HG03159 (cell line): ENCODE measurements around the gene SMR3A.

ENCODE experiments used
- ATAC-seq: cut with Tn5 transposase; IDR thresholded peaks from one replicate; pipeline ENCODE4 v1.9.1; 2021; ENCODE audit warnings: mild to moderate bottlenecking, moderate library complexity; ENCODE audit not compliant: unreplicated experiment

Gene SMR3A

DNA sequence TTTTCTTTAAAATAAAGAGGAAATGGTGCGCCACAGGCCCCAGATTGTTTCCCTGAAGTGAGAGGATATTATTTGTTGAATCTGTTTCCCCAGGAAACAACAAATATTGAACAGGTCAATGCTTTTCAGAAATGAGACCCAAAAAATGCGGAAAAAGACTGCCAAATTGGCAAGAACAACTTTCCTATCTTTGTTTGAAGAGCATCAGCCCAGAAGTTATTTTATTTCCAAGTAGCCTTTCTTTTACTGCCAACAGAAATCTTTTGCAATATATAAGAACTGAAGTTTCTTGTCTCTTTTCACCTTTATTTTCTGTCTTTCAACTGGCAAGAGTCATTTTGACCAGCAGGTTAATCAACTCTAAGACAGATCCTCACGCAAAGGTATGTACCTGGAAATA, at the start of gene SMR3A:
TSS of gene SMR3A (plus strand) at position 301 of the 400 bp plus-strand sequence. CDS start 1,356 bp downstream, outside the sequence.
- ATAC-seq: no peak

DNA sequence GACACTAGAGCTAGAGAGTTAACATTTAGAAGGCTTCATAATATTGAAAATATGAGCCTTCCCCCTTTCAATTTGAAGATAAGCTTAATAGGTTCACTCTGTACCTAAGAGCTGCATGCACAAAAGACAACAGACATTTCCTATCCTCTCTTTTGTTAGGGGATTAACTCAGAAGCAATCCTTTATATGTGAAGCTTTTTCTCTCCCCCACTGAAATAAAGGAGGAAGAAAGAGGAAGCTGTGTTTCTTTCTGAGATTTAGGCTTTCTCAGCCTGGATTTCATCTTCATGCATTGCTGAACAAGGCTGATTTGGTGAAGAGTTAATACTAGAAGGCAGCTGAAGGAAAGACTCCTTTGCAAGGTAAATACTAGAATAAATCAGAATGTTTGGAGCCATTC, 46.8 kb upstream of the SMR3A start:
- ATAC-seq: no peak

GRCh38 chr4:70315928-70316327, 44.6 kb upstream of the SMR3A start:
- peak; percentile 76 for ATAC-seq

GRCh38 chr4:70326052-70326451, 34.5 kb upstream of the SMR3A start:
- no peak for ATAC-seq

GRCh38 chr4:70334681-70335080, 25.9 kb upstream of the SMR3A start, which contains the start of gene CABS1:
Gene CABS1 (plus strand): TSS chr4:70334981. CDS start chr4:70335040, 59 bp downstream.
- no peak for ATAC-seq

DNA sequence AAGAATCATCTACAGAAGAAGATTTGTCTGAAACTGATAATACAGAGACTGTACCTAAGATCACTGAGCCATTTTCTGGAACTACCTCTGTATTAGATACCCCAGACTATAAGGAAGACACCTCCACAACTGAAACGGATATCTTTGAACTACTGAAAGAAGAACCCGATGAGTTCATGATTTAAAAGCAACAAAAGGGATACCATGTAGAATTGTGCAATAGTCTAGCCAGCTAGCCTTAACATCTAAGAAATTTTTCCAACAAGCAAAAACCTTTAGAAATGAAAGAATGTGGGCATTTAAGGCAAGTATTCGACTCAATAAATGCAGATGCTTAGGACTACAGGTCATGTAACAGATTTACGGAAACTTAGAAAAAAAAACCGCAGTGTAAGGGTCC, 24.5 kb upstream of the SMR3A start:
- no peak for ATAC-seq

DNA sequence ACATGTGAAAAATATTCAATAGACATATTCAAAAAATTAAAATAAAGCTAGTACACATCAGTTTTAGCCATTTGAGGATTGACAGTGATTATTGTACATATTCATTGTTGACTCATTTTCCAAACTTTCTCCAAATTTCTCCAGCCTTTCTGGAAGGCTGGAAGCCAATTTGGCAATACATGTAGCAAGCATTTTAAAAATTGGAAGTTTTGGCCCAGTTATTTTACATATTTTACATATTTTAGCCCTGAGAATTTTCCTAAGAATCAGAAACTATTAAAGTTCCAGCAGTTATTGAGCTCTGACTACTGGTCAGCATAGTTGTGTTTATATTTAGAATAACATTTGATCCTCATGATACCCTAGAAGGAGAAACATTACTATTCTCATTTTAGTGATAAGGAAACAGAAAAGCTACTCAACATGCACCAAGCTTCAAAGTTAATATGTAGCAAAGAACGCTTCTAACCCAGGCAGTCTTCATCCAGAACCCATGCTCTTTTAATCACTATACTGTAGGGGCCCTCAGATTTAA, 22.6 kb upstream of the SMR3A start:
- ATAC-seq: no peak

DNA sequence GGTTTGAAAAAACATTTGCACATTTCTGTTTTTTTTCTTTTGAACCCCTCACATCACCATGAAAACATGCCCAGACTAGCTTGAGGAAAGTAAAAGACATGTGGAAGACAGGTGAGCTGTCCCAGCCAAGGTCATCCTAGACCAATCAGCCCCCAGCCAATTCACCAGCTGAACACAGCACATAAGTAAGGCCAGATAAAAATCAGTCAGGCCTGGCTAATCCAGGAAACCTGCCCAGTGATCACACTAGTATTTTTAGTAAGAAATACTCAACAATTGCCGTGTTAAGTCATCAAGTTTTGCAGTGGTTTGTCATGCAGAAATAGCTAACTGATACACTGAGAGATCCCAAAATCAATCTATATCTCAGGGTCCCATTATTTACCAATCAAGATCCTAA, 4.4 kb upstream of the SMR3A start:
- no peak for ATAC-seq

DNA sequence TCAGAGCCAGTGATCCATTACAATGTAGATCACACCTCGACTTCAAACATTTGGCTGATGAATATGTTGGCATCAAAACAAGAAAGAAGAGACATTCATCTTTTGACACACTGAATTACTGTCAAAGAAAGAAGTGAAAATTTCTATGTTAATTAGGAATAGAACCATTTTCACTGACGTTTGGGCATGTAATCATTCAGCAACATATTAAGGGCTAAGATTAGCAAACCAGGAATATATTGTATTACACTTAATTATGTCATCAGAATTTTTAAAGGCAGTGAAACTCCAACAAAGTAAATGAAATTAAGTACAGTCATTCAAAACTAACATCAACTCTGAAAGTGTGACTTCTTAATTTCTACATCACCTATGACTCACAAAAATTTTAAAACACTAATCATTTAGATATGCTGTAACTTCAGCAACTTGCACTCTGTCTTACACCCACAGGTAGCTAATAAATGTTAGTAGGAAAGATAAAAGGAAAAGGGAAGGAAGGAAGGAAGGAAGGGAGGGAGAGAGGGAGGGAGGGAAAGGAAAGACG, 1.4 kb upstream of the SMR3A start:
- no peak for ATAC-seq

- peak; percentile 62 for ATAC-seq
Observed at GRCh38 chr4:70364002-70364401, 3.4 kb downstream of the SMR3A start.

GRCh38 chr4:70365479-70365878, 4.9 kb downstream of the SMR3A start:
- peak; percentile 35 for ATAC-seq

- ATAC-seq: no peak
Observed at GRCh38 chr4:70367813-70368212, 7.3 kb downstream of the SMR3A start.

DNA sequence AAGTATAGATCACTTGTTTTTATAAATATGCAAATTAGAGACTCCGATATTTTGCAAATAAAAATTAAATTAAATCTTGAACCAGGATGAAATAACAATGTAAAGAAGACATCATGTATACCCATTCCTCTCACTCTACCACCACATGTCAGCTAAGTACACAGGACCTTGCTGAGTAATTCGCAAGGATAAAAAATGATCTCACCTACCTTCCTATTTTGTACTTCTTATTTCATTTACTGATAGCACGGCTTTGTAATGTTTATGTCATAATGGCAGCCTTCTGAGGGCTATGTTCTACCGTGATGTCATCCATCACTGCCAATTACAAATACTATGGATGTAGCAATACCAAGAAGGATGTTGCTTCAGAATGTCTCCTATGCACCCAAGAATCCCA, 11.4 kb downstream of the SMR3A start:
- ATAC-seq: no peak

DNA sequence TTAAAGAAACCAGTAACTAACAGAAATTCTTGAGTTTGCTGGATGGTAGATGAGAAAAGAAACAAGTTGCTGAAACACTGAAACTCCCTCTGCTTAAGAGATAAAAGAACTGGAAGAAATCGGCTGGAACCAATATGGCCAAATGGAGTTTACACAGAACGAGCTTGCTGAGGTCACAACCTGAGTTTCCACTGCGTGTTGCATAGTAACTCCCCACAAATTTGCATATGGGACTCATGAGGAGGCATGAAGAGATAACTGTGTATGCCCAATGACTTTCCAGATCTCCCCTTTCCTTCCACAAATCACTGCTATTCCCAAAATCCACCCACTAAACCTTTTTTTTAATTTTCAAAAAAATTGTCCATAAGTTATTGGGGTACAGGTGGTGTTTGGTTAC, 12.2 kb downstream of the SMR3A start:
- ATAC-seq: no peak

- no peak for ATAC-seq
Observed at GRCh38 chr4:70380578-70380977, 20.0 kb downstream of the SMR3A start.

- no peak for ATAC-seq
Observed at GRCh38 chr4:70382691-70383181, 22.2 kb downstream of the SMR3A start, which contains the start of gene SMR3B. Gene SMR3B (plus strand): TSS chr4:70383131. CDS start chr4:70384511, 1,380 bp downstream.

GRCh38 chr4:70392057-70392776, 31.7 kb downstream of the SMR3A start:
- peak; percentile 68 for ATAC-seq

GRCh38 chr4:70397580-70397979, 37.0 kb downstream of the SMR3A start, which contains the start of gene OPRPN:
Gene OPRPN (plus strand): TSS chr4:70397940. CDS start chr4:70399286, 1,346 bp downstream.
- ATAC-seq: no peak

- peak; percentile 66 for ATAC-seq
Observed at GRCh38 chr4:70399319-70399718, 38.8 kb downstream of the SMR3A start.

DNA sequence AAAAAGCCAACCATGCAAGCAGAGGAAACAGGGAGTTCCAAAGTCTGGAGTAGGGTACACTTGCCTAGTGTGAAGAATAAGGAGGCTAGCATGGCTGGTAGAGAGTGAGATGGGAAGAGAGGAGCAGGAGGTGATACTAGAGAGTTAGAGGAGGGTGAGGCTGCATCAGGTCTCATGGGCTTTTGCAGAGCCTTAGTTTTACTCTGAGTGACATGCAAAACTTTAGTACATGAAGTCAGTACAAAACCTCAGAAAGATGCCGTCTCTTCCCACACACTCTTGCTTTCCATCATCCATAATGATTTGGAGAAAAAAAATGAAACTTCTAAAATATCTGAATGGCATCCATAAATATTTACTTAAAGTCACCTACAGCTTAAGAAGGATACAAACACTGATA, 42.2 kb downstream of the SMR3A start:
- no peak for ATAC-seq

GRCh38 chr4:70405765-70406164, 45.2 kb downstream of the SMR3A start:
- peak; percentile 68 for ATAC-seq
